Measurements from ENCODE around the gene FRAS1.

FRAS1 gene

DNA sequence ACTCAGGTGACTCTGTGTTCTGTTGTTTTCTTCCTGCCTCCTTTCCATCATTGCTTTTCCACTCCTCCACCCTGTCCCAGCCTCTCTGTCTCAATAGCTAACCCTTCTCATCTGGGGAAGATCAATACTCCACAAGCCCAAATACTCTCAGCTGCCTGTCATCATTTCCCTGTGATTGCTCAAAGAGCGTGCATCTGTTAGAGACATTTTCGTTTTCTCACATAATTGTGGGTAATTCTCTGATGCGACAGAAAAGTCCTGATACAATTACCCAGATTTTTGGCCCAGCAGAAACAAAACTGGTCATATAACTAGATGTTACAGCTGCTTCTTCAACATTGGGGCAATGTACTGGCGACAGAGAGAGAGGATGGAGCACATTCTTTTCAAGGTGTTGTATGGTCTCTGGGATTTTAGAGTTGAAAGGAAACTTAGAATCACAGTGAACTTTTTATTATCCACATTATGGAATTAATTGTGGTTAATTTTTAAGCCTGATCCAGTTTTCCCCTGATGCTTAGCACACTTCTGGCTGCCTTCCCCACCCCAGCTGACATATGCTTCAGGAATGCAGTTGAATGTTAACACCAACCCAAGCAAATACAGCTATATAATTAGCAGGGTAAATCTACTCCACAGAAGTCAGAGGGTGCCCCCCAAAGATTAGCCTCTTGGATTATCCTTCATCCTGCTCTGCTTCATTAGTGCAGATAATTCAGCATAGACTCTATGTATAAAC, 323.0 kb downstream of the FRAS1 start:
- DNase-seq: no peak

DNA sequence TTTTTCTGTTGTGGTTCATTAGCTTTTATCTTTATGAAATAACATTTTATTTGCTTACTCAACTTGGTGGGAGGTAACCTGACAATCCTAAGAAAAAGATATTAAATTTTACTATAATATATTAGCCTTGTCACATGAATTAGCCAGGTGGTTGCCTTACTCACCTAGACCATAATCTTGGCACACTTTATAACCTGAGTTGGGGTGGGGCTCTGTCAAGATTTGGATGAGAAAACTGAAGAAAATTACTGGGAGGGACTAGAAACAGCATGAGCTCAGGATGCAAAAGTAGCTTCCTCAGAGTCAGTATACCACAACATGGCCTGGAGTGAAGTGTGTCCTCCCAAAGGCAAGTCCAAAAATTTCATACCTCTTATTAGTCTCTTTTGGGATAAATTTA, 329.6 kb downstream of the FRAS1 start:
- no peak for DNase-seq

DNA sequence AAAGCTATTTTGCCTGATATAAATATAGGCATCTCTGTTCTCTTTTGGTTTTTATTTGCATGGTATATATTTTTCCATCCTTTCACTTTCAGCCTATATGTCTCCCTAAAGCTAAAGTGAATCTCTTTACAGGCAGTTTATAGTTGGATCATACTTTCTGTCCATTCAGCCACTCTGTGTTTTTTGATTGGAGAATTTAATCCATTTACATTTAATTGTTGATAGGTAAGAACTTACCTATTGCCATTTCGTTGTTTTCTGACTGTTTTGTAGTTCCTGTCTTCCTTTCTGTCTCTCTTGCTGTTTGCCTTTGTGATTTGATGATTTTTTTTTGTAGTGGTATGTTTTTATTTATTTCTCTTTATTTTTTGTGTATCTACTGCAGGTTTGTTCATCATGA, 338.5 kb downstream of the FRAS1 start:
- DNase-seq: no peak

DNA sequence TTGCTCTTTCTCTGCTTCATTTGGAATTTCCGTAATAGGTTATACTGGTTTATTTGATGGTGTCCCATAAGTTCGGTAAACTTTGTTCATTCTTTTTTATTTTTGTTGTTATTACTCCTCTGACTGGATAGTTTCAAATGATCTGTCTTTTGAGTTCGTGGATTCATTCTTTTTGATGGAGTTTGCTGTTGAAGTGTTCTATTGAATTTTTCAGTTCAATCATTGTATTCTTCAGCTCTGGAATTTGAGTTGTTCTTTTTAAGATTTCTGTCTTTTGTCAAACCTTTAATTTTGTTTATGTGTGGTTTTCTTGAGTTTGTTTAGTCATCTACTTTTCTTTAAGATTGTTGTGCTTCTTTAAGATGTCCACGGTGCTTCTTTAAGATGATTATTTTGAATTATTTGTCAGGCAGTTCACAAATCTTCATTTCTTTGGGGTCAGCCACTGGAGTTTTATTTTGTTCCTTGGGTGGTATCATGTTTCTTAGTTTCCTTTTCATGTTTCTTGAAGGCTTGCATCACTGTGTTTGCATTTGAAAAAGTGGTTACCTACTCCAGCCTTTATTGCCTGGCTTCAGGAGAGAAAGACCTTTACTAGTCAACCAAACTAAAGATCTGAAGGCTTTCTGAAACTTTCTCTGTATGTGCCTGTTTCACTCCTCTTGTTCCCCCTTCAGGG, 339.6 kb downstream of the FRAS1 start:
- DNase-seq: no peak

DNA sequence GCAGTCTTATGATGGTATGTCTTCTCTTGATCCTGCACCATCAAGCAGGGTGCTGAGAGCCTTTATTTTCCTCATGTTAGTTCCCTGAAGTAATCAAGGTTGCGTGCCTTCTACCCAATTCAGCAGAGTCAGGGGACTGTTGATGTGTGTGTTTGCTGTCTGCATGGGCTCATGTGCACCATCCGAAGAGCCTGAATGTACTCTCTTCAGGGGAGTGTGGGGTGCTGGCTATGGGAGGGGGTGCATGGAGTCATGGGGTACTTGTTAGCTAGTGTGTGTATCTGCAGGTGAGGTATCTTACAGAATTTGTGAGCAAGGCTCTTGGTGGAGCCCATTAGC, 340.1 kb downstream of the FRAS1 start:
- DNase-seq: no peak

DNA sequence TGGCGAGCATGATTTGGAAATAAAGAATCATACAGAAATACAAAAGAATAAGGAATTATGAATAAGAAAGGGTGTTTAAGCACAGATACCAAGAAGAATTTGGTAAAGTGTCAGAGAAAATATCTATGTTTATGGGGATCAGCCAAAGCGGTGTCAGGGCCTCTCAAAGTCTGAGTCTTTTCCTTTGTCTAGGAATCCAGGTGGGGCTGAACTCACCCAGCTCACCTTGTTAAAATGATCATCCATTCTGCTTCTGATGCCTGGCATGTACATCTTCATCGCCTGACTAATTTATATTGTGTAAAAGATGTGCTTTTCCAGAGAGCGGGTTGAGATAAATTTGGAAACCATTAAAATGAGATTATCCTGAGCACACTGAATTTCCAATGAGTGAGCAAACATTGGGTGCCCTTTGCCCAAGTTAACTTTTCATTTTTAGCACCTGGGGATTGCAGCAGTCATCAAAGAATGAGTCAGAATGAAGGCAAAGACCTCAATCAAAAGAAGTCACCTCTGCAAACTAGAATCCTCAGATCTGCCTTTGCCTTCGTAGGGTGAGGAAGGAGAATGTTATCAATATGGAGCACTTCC, 352.6 kb downstream of the FRAS1 start:
- no peak for DNase-seq

DNA sequence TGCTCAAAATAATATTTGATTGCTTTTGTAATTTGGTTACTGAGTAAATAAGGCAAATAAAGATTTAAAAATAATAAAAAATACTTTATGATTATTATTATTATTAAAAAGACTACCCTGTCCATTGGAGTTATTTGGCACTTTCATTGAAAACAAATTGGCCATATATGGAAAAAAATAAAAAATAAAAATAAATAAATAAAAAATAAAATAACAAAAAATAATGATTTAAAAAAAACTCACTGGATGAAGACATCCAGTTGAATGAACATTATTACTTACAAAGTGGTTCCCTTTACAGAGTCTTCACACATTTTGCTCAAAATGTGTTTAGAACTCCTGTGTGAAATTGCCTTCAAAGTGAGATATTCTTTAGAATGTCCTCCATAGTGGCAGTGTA, 353.1 kb downstream of the FRAS1 start:
- no peak for DNase-seq

DNA sequence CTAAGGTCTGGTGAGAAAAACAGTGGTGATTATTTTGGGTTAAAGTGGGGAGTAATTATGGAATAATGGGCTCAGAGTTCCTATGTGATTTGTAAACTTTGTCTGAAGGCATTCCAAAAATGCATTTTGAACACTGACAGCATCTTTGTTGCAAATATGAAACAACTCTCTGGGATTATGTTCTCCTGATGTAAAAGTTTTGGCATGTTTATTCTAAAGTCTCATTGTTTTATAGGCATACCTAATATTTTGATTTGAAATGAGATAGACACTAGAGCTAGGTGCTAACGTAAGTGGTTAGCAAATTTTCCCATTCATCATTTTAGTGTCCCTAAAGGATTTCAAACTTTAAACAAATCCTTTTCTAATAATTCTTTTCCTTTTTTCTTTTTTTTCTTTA, 353.6 kb downstream of the FRAS1 start:
- DNase-seq: no peak

DNA sequence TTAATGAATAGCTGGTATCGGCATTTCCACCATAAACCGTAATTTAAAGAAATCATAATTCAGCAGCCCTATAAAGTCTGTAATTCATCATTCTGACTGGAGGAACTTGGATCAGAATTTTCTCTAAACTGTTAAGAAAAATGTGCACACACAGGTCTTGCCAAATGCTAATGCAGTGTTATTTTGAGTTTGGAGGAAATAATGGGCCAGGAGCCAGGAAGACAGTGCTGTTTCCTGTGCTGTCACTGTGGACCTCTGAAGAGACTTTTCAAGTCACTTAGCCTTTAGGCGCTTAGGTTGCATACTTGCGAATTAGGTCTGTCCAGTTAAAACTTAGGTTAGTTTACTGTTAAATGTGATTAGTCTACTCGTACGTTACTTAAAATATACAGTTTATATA, 357.0 kb downstream of the FRAS1 start:
- DNase-seq: no peak

DNA sequence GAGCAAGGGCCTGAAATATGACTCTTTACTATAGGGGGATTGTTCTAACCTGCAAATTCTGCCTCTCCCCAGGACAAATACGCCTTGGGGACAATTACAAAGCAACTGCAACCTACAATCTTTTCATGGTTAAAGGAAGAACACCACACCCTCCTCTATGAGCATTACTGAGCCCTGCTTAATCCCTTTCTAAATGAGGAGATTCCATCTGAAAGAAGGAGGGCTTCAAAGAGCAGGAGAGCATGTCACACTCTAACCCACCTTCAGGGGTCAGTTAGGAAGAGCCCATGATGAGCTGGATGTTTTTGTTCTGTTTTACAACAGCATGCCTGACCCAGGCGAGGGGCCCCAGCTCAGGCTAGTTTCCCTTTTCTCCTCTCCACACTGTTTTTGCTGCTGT, 360.5 kb downstream of the FRAS1 start:
- no peak for DNase-seq

DNA sequence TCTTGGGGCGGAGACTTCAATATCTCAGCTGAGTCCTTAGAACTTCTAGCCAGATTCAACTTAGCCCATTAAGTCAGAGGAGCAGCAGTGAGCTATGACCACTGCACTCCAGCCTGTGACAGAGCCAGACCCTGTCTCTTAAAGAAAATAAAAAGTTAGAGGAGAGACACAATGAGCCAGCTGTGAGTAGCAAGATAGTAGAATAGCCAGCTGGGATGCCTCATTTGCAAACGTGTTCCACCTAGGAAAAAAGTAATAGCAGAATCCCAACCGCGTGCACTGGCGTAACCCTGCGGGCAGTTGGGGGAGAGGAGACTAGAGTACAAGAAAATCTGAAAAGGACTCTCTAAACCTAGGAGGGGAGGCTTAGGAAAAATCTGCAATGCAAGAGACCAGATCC, 361.3 kb downstream of the FRAS1 start:
- DNase-seq: no peak

DNA sequence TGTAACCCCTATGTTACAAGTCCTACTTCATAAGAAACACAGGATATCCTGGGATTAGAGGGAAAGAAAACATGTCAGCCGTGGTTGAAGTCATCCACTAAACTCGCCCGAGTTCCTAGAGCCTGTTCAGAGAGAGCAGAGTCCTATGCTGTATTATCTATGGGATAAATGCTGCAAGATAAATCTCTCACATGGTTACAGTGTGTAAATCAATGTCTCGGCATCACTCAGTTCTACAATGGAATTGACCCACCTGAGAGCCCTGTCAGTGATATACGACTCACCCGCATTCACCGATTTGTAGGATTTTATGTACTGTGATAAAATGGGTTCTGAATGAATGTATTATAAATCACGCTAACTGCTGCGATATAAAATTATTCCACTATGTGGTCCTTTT, 366.7 kb downstream of the FRAS1 start:
- DNase-seq: no peak

DNA sequence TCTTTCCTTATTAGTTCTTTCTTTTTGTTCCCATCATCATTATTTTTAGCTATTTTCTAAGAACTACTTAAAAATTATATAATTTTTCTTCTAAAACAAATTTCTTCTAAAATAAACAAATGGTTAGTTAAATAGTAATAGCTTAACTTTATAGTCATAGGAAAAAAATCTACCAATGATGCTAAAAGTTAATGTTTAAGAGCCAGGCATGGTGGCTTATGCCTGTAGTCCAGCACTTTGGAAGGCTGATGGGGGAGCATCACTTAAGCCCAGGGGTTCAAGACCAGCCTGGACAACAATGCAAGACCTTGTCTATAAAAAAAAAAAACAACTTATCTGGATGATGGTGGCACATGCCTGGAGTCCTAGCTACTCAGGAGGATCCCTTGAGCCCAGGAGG, 367.3 kb downstream of the FRAS1 start:
- DNase-seq: no peak

DNA sequence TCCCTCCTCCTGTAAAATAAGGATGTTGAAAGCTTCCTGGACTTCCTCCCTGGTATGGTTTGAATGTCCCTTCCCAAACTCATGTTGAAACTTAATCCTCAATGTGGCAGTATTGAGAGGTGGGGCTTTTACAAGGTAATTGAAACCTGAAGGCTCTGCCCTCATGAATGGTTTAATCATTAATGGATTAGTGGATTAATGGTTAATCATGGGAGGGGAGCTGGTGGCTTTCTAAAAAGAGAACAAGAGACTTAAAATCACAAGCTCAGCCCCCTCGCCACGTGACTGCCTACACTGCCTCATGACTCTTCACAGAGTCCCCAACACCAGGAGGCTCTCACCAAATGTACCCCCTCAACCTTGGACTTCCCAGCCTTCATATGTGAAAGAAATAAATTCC, 369.8 kb downstream of the FRAS1 start:
- DNase-seq: no peak

DNA sequence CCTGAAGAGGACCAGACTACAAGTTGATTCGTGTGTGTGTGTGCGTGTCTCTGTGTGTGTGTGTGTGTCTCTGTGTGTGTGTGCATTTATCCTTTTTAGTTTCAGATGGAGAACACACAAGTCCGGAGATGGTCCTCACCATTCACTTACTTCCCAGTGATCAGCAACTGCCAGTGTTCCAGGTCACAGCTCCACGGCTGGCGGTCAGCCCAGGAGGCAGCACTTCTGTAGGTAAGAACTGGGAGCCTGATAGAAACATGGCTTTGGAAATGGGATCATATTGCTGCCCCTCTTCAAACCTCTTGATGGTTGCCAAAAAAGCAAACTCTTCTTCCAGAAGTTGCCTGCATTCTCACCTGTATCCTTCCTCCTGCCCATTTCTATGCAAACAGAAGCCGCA, 371.9 kb downstream of the FRAS1 start:
- DNase-seq: no peak

DNA sequence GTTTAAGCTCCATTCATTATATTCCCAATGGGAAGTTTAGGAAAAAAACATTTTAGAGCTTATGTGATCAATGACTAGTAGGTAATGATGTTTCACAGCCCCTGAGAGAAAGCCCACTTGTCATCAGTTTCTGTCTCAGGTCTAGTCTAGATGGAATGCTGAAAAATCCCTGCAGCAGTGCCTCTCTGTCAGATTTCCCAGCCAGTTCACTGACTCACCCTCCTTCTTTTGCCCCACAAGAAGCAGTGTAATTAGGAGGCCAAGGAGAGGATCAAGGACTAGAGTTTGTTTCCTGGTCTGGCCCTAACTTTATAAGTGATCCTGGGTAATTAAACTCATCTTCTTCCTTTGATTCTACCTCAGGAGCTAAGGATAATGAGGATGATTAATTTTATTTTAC, 375.8 kb downstream of the FRAS1 start:
- no peak for DNase-seq

DNA sequence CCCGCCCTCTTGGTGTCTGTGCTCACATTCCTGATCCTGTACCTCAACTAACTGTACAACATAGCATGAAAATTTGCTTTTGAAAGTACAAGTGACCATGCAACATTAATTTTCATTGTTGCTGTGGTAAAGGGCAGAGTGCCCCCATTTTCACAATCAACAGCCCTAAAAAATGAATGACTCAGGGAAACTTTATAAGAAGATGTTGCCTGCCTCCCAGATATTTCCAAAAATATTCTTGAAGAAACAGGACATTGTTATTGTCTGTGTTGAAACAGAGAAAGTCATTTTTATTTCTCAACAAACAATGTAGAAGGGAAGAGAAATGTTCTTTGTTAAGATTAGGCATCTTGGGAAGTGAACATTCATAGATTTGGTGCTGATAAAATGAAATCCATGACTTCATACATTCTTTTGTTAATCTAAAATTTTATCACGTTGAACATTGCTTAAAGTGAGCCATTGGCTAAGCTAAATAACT, 380.5 kb downstream of the FRAS1 start:
- DNase-seq: no peak

DNA sequence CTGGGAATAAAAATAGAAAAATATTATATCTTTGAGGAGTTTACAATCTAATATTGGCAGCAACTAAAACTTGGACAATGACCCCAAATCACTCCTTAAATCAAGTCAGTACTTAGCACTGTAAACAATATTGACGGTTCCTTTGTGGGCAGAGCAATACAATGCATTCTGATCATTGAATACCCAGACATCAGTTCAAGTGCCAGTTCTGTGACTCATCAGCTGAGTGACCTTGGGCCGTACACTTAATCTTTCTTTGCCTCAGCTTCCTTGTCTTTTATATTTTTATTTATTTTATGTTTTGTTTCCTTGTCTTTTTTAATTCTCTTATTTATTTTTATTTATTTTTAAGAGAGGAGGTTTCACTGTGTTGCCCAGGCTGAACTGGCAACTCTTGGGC, 382.2 kb downstream of the FRAS1 start:
- DNase-seq: no peak

DNA sequence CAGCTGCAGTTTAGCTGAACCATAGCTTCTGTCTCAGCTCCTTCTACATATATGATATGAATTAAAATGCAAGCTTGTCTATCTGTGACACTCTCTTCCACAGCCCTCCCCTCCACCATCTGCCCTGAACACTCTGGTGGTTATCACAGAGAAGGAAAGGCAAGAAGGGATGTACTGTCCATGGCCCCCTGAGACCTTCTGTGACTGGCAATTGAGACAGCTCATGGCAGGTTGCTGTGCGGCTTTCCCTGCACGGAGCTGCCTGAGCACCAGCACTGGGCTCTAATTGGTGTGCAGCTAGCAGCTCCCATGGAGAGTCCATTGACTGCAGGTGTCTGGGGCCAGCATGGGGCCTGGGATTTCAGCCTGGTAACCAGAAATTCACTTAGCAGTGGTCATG, 384.6 kb downstream of the FRAS1 start:
- DNase-seq: no peak

DNA sequence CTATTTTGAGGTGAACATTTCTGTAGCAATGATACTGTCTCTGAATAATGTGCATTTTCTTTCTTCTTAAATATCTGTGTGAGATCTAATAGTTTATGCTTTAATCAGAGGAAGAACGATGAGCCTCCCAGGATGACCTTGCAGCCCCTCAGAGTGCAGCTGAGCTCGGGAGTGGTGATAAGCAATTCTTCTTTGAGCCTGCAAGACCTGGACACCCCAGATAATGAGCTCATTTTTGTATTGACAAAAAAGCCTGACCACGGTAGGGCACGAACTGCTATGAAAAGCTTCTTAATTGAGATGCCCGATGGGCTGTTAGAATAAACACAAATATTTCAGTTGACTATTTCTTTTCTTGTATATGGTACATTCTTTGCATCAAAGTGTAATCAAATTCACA, 389.5 kb downstream of the FRAS1 start:
- DNase-seq: no peak

DNA sequence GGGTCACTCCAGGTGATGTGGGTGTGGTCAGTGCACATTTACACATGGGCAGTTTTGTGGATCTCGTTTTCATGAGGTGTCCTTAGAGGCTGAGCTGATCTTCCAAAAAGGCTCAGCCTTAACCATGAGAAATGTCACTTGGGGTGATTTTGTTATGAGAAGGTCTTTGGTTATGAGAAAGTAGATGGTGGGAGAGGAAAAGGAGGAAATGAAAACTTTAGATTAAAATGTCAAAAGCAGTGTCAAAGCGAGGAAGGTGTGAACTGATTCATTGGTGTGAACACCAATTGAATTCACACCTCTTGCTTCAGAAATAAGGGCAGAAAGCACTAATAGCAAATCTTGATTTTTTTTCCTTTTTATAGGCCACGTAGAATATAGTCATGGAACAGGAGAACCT, 394.3 kb downstream of the FRAS1 start:
- no peak for DNase-seq

DNA sequence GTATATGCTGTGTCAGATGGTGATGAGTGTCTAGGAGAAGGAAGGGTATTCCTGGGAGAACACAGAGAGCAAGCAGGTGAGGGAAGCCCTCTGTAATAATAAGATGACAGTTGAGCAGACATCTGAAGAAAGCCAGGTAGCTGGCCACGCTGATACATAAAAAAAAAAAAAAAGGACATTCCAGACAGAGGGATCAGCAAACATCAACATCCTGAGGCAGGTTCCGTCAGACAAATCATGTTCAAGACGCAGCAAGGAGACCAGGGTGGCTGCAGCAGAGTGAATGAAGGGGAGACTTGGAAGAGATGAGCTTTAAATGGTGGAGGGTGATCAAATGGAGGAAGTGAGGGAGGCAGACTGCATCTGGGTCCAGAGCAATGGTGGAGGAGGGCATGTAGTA, 396.9 kb downstream of the FRAS1 start:
- no peak for DNase-seq

DNA sequence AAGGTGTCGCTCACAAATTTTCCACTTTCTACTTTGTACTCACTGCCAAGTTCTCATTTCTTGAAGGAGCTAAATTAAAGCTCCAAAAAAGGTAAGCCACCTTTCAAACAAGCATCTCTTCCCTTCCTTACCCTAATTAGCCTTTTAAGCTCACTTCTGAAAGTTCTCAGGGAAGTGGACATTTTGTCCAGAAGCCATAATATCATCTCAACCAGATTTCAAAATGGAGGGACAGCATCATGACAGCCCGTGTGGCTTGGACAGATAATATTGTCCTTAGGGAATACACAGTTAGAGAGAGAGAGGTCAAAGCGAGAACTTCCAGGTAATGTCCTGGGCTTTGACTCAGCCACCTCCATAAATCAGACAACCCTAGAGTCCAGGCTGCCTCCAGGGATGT, 400.6 kb downstream of the FRAS1 start:
- DNase-seq: no peak

DNA sequence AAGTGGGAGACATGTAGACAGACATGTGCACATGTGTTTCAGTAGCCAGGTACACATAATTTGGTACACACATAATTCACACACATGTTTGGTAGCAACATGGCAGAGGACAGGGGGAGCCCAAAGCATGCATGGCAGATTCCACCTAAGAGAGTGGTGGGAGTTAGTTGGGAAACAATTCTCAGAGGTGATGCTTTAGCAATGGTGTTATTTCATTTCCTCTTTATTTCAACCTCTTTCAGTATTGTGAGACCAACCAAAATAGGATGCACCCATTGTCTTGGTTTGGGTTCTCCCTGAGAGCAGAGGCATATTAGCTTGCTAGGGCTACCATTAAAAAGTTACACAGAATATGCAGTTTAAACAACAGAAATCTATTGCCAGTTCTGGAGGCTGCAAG, 402.2 kb downstream of the FRAS1 start:
- DNase-seq: no peak

DNA sequence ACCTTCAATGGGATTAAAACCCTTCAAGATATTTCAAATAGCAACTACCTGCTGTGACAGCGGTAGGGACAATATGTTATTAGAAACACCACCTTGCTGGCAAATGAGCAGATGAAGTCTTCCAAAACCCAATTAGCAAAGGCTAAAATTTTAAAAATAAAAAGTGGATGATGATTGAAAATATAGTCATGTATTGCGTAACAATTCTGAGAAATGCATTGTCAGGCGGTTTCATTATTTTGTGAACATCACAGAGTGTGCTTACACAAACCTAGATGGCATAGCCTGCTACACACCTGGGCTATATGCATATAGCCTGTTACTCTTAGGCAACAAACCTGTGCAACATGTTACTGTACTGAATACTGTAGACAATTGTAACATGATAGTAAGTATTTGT, 403.2 kb downstream of the FRAS1 start:
- DNase-seq: no peak
